Bronchial epithelial cell (primary cell): ENCODE measurements around the gene SLC35F4. TPM values are rescaled to one million over a fixed set of nuclear protein-coding genes. Genes with fewer than 3 reads are reported as not detected.

Experiments
- DNase-seq: peaks from one replicate; pipeline ENCODE4 v3.0.0-alpha.2; 2010; ENCODE audit warnings: low read depth
- FAIRE-seq: peaks from 2 replicates; lab custom pipeline; 2011; peaks lifted over from hg19 to GRCh38; lab: Jason Lieb, UNC
- H3K27me3 ChIP-seq: 2 replicates; pipeline ENCODE4 v1.5.1; 2011; ENCODE audit warnings: low read length; ENCODE audit not compliant: control insufficient read depth, insufficient read depth
- H3K36me3 ChIP-seq: 2 replicates; pipeline ENCODE4 v1.5.1; 2011; ENCODE audit warnings: low read length; ENCODE audit not compliant: control insufficient read depth, insufficient read depth
- H3K4me3 ChIP-seq: 2 replicates; pipeline ENCODE4 v1.5.1; 2011; ENCODE audit warnings: mild to moderate bottlenecking, low read depth, low read length, control low read depth
- total RNA-seq: library from RNA; depleted of rRNA; stranded (reverse); fragments of >200 nt; gene quantifications from 2 replicates; pipeline ENCODE4 v1.2.1, GENCODE V29; 2014
- TF ChIP-seq, protein P1 (sequence below): IDR thresholded peaks from 2 replicates; pipeline ENCODE4 v1.5.1; 2011; ENCODE audit warnings: mild to moderate bottlenecking, moderate library complexity, low read length, control low read depth, inconsistent platforms; ENCODE audit not compliant: insufficient read depth, severe bottlenecking

The SLC35F4 gene
- total RNA-seq, 1 donor from 2014 or later: not detected

- no peak overlapping the region for H3K4me3 ChIP-seq
- TF ChIP-seq, protein P1, sequence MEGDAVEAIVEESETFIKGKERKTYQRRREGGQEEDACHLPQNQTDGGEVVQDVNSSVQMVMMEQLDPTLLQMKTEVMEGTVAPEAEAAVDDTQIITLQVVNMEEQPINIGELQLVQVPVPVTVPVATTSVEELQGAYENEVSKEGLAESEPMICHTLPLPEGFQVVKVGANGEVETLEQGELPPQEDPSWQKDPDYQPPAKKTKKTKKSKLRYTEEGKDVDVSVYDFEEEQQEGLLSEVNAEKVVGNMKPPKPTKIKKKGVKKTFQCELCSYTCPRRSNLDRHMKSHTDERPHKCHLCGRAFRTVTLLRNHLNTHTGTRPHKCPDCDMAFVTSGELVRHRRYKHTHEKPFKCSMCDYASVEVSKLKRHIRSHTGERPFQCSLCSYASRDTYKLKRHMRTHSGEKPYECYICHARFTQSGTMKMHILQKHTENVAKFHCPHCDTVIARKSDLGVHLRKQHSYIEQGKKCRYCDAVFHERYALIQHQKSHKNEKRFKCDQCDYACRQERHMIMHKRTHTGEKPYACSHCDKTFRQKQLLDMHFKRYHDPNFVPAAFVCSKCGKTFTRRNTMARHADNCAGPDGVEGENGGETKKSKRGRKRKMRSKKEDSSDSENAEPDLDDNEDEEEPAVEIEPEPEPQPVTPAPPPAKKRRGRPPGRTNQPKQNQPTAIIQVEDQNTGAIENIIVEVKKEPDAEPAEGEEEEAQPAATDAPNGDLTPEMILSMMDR: no peak
- FAIRE-seq (no peak), DNase-seq (no peak)
- no peaks in the 10 kb centered on the region for H3K36me3 ChIP-seq
- no peaks in the 10 kb centered on the region for H3K27me3 ChIP-seq
These were observed 17.5 kb downstream of the SLC35F4 start for GRCh38 chr14:57848353-57848752.

DNA sequence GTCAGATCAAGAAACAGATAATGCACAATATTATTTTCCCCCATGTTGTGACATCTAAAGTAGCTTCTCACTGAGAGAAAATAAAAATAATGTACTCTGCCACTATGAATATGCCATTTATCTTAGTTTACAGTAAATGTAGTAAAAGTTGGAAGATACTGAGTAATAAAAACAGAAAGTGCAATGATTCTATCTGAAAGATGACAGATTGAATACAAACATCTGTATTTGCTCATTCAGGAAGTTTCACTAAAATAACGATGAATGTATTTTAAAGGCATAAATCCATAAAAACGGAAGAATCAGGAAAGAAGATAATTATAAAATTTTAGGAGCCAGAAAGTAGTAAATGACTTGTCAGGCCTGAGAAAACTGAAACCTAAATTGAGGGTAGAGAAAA is 18.2 kb downstream of the SLC35F4 start:
- H3K36me3 ChIP-seq: no peaks in the 10 kb centered on the region
- DNase-seq (no peak), FAIRE-seq (no peak)
- TF ChIP-seq, protein P1: no peak
- no peaks in the 10 kb centered on the region for H3K27me3 ChIP-seq
- H3K4me3 ChIP-seq: no peak overlapping the region

DNA sequence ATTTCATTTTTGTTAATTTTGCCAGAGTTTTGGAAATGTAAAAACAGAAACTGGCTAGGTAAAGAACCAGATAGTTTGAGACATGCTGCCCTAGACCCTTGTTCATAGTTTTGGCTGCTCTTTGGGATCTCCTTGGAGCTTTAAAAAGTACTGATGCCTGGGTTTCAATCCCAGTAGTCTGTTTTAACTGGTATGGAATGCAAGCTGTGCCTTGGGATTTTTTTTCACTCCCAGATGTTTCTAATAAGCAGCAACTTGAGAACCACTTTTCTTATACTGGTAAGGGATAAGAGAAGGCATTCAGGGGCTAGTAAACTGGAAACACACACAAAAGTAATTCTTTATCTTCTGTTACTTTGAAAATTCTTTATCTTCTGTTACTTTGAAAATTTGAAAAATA is 18.8 kb downstream of the SLC35F4 start:
- no peak for FAIRE-seq
- DNase-seq: no peak
- no peak overlapping the region for H3K4me3 ChIP-seq
- TF ChIP-seq, protein P1: no peak
- no peaks in the 10 kb centered on the region for H3K27me3 ChIP-seq
- H3K36me3 ChIP-seq: no peaks in the 10 kb centered on the region

DNA sequence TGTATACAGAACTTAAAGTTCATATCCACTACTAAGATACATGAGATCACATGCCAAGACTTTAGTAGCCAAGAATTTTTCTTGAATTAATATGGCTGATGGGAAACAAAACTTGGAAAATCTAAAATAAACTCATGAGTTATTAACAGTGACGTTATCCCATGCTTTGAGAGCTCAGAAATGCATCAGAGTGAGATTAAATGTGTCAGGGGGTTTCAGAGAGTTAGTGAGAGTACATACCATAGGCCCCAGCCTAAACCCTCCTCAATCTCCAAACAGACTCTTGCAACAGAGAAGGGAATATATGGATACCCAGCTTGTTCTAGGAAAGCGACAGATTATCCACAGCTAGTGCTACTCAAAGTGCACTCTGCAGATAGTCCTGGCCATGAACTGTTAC is 19.3 kb downstream of the SLC35F4 start:
- FAIRE-seq (no peak), DNase-seq (no peak)
- H3K36me3 ChIP-seq: no peaks in the 10 kb centered on the region
- H3K4me3 ChIP-seq: no peak overlapping the region
- no peaks in the 10 kb centered on the region for H3K27me3 ChIP-seq
- TF ChIP-seq, protein P1: no peak

GRCh38 chr14:57845802-57846531 is 19.9 kb downstream of the SLC35F4 start:
- DNase-seq (no peak), FAIRE-seq (no peak)
- Histone ChIP-seq H3K36me3 (no peaks in the 10 kb centered on the region), H3K4me3 (no peak overlapping the region), H3K27me3 (no peaks in the 10 kb centered on the region)
- TF ChIP-seq, protein P1: no peak

DNA sequence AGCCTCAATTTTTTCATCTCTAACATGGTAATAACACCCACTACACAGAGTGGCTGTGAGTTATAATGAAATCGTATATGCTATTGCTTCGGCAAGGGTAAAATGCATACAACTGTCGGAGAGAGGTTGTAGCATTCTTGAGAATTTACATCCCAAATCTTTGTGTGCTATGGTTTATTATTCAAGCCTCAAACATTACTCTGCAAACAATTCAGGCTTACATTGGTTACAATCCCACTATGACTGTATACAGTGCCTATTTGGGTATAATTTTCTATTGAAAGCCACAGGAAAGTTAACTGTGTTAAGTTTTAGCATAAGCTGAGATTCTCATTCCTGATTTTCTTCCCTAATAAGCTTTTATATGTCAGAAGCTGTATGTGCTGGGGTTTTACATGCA is 20.6 kb downstream of the SLC35F4 start:
- TF ChIP-seq, protein P1: no peak
- no peak for DNase-seq
- H3K36me3 ChIP-seq: no peaks in the 10 kb centered on the region
- no peaks in the 10 kb centered on the region for H3K27me3 ChIP-seq
- H3K4me3 ChIP-seq: no peak overlapping the region
- no peak for FAIRE-seq
